Upper lobe of left lung (tissue), 6 donors: Measurements from ENCODE around the gene KRTAP10-5. TPM values are rescaled to one million over a fixed set of nuclear protein-coding genes. Genes with fewer than 3 reads are reported as not detected.

ENCODE experiments used
- ATAC-seq, 2 donors: fragments of 200-7000 bp; cut with Tn5 transposase; one replicate each; pipeline ENCODE4 v1.9.1; 2022; ENCODE audit warnings: mild to moderate bottlenecking in 2 of 2, moderate library complexity in 2 of 2; ENCODE audit not compliant: low FRiP score in 2 of 2
- DNase-seq, 2 donors: peaks; one replicate each; pipeline ENCODE4 v3.0.0-alpha.2; 2019 to 2020
- H3K27ac ChIP-seq, 4 donors: fragments of 200-600 bp; sonication (generic); one replicate each; pipeline ENCODE4 v1.5.1; 2016 to 2019
- H3K27me3 ChIP-seq, 4 donors: fragments of 200-600 bp; sonication (generic); one replicate each; pipeline ENCODE4 v1.5.1; 2017 to 2019
- H3K36me3 ChIP-seq, 4 donors: fragments of 200-600 bp; sonication (generic); one replicate each; pipeline ENCODE4 v1.5.1; 2016 to 2019
- H3K4me1 ChIP-seq, 4 donors: fragments of 200-600 bp; sonication (generic); one replicate each; pipeline ENCODE4 v1.5.1; 2018 to 2019
- H3K4me3 ChIP-seq, 4 donors: fragments of 200-600 bp; sonication (generic); one replicate each; pipeline ENCODE4 v1.5.1; 2017 to 2019; ENCODE audit warnings: mild to moderate bottlenecking in 2 of 4, moderate library complexity in 1 of 4
- H3K9me3 ChIP-seq, 4 donors: fragments of 200-600 bp; sonication (generic); one replicate each; pipeline ENCODE4 v1.5.1; 2018 to 2019
- EP300 ChIP-seq, 4 donors: sonication (generic); formaldehyde crosslinking; IDR thresholded peaks; one replicate each; pipeline ENCODE4 v1.5.1; 2017; ENCODE audit warnings: antibody characterized with exemption in 4 of 4, control low read depth in 2 of 4
- POLR2A ChIP-seq, 4 donors: fragments of 450-650 bp; IDR thresholded peaks; one replicate each; pipeline ENCODE4 v1.5.1; 2016 to 2017; ENCODE audit warnings: antibody characterized with exemption in 4 of 4, mild to moderate bottlenecking in 2 of 4
- POLR2AphosphoS5 ChIP-seq, 2 donors: sonication (generic); formaldehyde crosslinking; IDR thresholded peaks; one replicate each; pipeline ENCODE4 v1.5.1; 2017; ENCODE audit warnings: antibody characterized with exemption in 2 of 2
- WGBS, 2 donors: methylation state at CpG; one replicate each; pipeline ENCODE4 v1.1.5; 2017 to 2018; 5-methylcytosine and 5-hydroxymethylcytosine counted together
- total RNA-seq, 6 donors: library from RNA; depleted of rRNA in 4 of 6; stranded (reverse); fragments of >200 nt in 4 of 6; gene quantifications; one replicate each; pipeline versions ENCODE4 v1.1.0 to v1.2.1, GENCODE V29; 2016 to 2021
- TF ChIP-seq, protein P1 (sequence below), 6 experiments: fragments of 450-650 bp in 4 of 6; fragments of 200-600 bp in 2 of 6; sonication (generic) in 2 of 6; IDR thresholded peaks; one replicate each; pipeline ENCODE4 v1.5.1; 2016 to 2019; ENCODE audit warnings: antibody characterized with exemption in 6 of 6
- donor health status: DM: no; HTN: no; CAD: no; lungs with moderate emphysema.
- donor health status: DM: no; HTN: yes; CAD: no; lungs with severe emphysema.

KRTAP10-5 gene
- total RNA-seq, 6 donors from 2014 or later, result not detected

DNA sequence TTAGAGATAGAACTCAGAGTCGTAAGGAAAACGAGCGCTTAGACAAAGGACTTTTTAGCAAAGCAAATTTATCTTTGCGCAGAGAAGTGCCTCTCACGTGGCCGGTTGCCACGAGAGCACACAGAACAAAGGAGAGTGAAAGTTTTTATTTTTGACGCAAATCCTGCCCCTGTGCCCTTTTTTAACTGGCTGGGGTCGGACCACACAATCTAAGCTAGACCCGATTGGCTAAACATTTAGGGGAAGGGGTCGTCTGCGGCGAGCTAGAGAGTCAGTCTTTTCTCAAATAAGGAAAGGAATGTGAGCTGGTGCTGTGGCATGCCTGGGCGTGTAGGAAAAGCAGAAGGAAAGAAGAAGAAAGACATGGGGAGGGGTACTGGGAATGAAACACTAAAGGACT lies 31.5 kb downstream of the KRTAP10-5 start:
- Histone ChIP-seq H3K36me3 (no peaks in the 10 kb centered on the region), H3K27ac (no peak overlapping the region), H3K4me1 (peaks cover 0 to 5% (median 2%) of the 10 kb centered on the region in 4 donors), H3K9me3 (peaks cover 0 to 8% (median 4%) of the 10 kb centered on the region in 4 donors), H3K27me3 (no peaks in the 10 kb centered on the region), H3K4me3 (no peak overlapping the region)
- ATAC-seq, result no peak
- no peak for DNase-seq
- TF ChIP-seq POLR2A (IDR thresholded peaks at IDR 0.05), result no peak
- no peak for TF ChIP-seq EP300 (IDR thresholded peaks at IDR 0.05)
- TF ChIP-seq, protein P1, sequence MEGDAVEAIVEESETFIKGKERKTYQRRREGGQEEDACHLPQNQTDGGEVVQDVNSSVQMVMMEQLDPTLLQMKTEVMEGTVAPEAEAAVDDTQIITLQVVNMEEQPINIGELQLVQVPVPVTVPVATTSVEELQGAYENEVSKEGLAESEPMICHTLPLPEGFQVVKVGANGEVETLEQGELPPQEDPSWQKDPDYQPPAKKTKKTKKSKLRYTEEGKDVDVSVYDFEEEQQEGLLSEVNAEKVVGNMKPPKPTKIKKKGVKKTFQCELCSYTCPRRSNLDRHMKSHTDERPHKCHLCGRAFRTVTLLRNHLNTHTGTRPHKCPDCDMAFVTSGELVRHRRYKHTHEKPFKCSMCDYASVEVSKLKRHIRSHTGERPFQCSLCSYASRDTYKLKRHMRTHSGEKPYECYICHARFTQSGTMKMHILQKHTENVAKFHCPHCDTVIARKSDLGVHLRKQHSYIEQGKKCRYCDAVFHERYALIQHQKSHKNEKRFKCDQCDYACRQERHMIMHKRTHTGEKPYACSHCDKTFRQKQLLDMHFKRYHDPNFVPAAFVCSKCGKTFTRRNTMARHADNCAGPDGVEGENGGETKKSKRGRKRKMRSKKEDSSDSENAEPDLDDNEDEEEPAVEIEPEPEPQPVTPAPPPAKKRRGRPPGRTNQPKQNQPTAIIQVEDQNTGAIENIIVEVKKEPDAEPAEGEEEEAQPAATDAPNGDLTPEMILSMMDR (IDR thresholded peaks at IDR 0.05), result no peak
- no peak for TF ChIP-seq POLR2AphosphoS5 (IDR thresholded peaks at IDR 0.05)
- 26 to 35% methylated on average over 14 of the region's 14 CpGs for WGBS, 2 donors

DNA sequence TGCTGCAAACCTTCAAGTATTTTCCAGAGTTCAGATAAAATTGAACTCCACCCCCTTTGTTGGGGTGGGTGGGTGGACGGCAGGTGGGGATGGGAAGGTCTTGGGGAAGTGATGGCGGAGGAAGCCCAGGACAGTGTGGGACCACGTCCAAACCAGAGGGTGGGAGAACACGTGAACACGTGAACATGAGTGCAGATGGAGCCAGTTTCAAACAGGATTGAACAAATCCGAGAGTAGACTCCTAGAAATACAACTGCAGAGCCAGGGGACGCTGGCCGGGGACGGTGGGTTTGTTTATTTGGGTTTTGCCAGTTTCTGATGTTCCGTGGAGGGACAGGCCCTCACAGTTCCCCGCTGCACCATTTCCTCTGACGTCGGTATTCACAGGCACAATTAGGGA lies 32.0 kb downstream of the KRTAP10-5 start:
- ATAC-seq, result no peak
- Histone ChIP-seq H3K36me3 (no peaks in the 10 kb centered on the region), H3K27me3 (no peaks in the 10 kb centered on the region), H3K4me1 (peaks cover 0 to 5% (median 2%) of the 10 kb centered on the region in 4 donors), H3K4me3 (no peak overlapping the region), H3K9me3 (peaks cover 0 to 9% (median 6%) of the 10 kb centered on the region in 4 donors), H3K27ac (no peak overlapping the region)
- DNase-seq, result no peak
- no peak for TF ChIP-seq EP300 (IDR thresholded peaks at IDR 0.05)
- no peak for TF ChIP-seq POLR2A (IDR thresholded peaks at IDR 0.05)
- TF ChIP-seq, protein P1 (IDR thresholded peaks at IDR 0.05), result no peak
- TF ChIP-seq POLR2AphosphoS5 (IDR thresholded peaks at IDR 0.05), result no peak
- WGBS, 2 donors, result 36 to 46% methylated on average over 13 of the region's 13 CpGs

DNA sequence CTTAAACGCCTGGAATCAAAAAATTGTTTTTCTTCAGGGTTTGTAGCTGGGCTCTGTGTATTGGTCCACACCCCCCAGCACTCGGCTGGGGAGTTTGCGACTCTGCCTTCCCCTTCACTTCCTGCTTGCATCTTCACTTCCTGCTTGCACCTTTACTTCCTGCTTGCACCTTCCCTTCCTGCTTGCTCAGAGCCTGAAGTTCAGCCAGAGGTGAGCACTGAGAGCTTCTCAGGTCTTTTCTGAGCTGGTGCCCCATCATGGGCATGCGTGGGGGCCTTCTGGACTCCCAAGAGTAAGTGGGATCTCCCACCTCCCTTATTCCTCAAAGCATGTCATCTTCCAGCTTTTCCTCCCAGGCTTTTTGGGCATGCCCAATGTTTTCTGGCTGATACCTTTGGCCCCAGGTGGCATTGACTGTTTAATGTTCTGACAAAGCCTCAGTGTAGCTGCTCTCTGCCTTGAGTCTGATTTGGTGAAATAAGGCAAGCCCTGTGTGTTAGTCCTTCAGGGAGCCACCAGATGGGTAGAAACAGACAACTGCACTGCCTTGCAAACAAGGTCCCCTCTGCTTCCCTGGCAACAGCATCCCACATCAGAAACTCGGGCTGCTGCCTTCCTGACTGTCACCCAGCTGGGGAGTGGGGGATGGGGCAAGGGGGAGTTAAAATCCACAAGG lies 32.6 kb downstream of the KRTAP10-5 start:
- peaks cover 0 to 5% (median 2%) of the 10 kb centered on the region in 4 donors for H3K4me1 ChIP-seq

DNA sequence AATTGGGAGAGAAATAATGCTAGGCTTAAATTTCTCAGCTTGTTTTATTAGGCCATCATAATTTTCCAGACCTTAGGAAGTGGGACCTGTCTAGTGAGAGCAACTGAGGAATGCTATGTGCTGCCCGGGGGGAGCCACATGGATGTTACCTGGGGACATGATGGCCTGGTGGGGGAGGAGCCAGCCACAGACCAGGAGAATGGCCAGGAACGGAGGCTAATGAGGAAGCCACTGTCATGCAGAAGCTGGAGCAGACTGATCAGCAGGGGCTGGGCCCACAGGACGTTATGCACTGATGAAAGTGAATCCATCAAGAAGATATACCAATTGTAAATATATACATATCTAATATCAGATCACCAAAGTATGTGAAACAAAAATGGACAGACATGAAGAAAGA lies 35.8 kb downstream of the KRTAP10-5 start:
- DNase-seq, result no peak
- H3K27ac ChIP-seq, result no peak overlapping the region
- ATAC-seq, result no peak
- H3K4me1 ChIP-seq, result peaks cover 0 to 5% (median 2%) of the 10 kb centered on the region in 4 donors
- H3K9me3 ChIP-seq, result peaks cover 3 to 9% (median 7%) of the 10 kb centered on the region in 4 donors
- H3K36me3 ChIP-seq, result no peaks in the 10 kb centered on the region
- 77 to 85% methylated on average over 3 of the region's 3 CpGs for WGBS, 2 donors
- no peaks in the 10 kb centered on the region for H3K27me3 ChIP-seq
- TF ChIP-seq EP300 (IDR thresholded peaks at IDR 0.05) (no peak), POLR2A (IDR thresholded peaks at IDR 0.05) (no peak), POLR2AphosphoS5 (IDR thresholded peaks at IDR 0.05) (no peak)
- TF ChIP-seq, protein P1 (IDR thresholded peaks at IDR 0.05), result no peak
- H3K4me3 ChIP-seq, result no peak overlapping the region

More for the DNA sequence above, 32.6 kb downstream of the KRTAP10-5 start:
- Histone ChIP-seq H3K36me3 (no peaks in the 10 kb centered on the region), H3K27ac (no peak overlapping the region), H3K9me3 (peaks cover under 1 to 9% (median 6%) of the 10 kb centered on the region in 4 donors), H3K27me3 (no peaks in the 10 kb centered on the region), H3K4me3 (no peak overlapping the region)
- DNase-seq (no peak), ATAC-seq (no peak)
- WGBS, 2 donors, result 43 to 59% methylated on average over 4 to 5 of the region's 5 CpGs
- TF ChIP-seq POLR2AphosphoS5 (IDR thresholded peaks at IDR 0.05) (no peak), POLR2A (IDR thresholded peaks at IDR 0.05) (no peak), EP300 (IDR thresholded peaks at IDR 0.05) (no peak)
- TF ChIP-seq, protein P1 (IDR thresholded peaks at IDR 0.05), result no peak

DNA sequence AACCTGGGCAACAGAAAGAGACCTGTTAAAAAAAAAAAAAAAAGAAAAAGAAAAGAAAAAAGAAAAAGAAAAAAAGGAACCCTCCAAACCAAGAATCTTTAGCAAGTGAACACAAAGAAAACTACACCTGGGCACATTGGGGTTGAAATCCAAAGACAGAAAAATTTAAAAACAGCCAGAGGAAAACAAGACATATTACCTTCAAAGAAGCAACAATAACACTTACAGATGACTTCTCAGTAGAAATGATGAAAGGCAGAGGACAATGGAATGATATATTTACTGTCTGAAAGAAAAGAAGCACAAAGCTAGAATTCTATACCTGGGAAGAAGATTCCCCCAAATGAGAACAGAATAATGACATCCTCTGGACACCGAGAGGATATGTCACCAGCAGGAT lies 37.7 kb downstream of the KRTAP10-5 start:
- peaks cover 3 to 9% (median 7%) of the 10 kb centered on the region in 4 donors for H3K9me3 ChIP-seq
- H3K27ac ChIP-seq, result no peak overlapping the region
- 73 to 88% methylated on average over 1 of the region's 1 CpG for WGBS, 2 donors
- no peak for DNase-seq
- H3K27me3 ChIP-seq, result no peaks in the 10 kb centered on the region
- H3K4me3 ChIP-seq, result no peak overlapping the region
- H3K36me3 ChIP-seq, result no peaks in the 10 kb centered on the region
- TF ChIP-seq POLR2A (IDR thresholded peaks at IDR 0.05) (no peak), POLR2AphosphoS5 (IDR thresholded peaks at IDR 0.05) (no peak), EP300 (IDR thresholded peaks at IDR 0.05) (no peak)
- TF ChIP-seq, protein P1 (IDR thresholded peaks at IDR 0.05), result no peak
- no peaks in the 10 kb centered on the region for H3K4me1 ChIP-seq
- no peak for ATAC-seq
